GM18909 (cell line): ENCODE measurements around the gene G3BP1.
"Not testable (repeated sequence)": the region's sequence is repeated elsewhere in the genome, so short reads cannot be mapped to it uniquely, and the experiment has no call there.

Experiments used
- ATAC-seq: cut with Tn5 transposase; IDR thresholded peaks from one replicate; pipeline ENCODE4 v1.9.1; 2021; ENCODE audit warnings: mild to moderate bottlenecking; ENCODE audit not compliant: unreplicated experiment, poor library complexity

G3BP1 gene

GRCh38 chr5:151751593-151751992, 20.2 kb upstream of the G3BP1 start:
- no peak for ATAC-seq

DNA sequence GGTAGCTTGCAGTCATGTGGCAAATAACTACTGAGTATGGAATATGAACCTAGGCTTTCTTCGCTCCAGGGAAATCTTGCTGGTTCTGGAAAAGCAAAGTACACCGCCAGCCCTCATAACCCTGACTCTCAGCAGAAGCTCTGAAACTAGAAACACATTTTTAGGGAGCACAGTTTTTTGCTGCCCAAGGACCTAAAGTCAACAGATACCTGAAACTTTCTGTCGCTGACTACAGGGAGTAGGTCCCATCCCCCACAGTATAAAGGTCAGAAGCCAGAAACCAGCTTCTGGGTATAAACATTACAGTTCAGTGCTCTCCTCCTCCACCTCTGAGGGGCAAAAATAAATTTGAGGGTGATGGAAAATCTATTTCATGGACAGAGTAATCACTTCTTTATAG, 16.4 kb upstream of the G3BP1 start:
- no peak for ATAC-seq

- ATAC-seq = peak; percentile 24
Observed at GRCh38 chr5:151757233-151758140, 14.3 kb upstream of the G3BP1 start.

GRCh38 chr5:151758141-151758429, 13.7 kb upstream of the G3BP1 start:
- ATAC-seq = peak; percentile 20

DNA sequence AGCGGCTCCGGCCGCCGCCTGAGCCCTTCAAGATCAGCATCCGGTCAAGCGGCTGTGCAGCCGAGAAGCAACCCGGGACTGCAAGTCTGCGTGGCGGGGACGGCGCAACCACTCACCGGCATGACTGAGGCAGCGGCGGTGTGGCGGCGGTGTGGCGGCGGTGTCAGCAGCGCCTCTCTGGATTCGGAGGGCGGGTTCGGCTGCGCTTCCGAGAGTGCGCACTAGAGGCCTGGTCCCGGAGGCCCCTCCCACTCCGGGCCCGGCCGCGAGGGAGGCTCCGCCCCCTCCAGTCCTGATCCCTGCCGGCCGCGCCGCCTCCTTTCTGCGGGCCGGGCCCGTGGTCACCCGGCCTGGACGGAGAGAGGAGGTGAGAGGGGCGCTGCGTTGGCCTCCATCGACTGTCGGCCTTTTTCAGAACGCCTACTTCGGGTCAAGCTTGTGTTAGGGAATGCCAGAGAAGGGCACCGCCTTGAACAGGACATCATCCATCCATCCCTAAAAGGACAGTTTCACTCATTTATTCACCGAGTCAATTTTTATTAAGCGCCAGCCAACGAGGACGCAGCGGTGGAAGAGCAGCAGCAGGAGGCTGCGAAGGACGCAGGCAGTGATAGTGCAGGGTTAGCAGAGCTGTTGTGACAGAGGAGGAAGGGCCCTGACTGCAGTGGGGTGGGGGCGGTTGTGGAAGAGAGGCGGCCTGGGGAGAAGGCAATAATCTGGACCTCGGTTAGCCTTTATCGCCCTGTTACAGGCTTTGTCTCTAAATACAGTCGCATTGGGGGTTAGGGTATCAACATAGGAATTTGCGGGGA, 13.1 kb upstream of the G3BP1 start, which contains the start of gene ATOX1:
Gene ATOX1, minus strand, starts transcription at position 202 of the 812 bp plus-strand sequence. Its CDS starts 80 bp downstream, at position 122.
- peak; percentile 96 for ATAC-seq

DNA sequence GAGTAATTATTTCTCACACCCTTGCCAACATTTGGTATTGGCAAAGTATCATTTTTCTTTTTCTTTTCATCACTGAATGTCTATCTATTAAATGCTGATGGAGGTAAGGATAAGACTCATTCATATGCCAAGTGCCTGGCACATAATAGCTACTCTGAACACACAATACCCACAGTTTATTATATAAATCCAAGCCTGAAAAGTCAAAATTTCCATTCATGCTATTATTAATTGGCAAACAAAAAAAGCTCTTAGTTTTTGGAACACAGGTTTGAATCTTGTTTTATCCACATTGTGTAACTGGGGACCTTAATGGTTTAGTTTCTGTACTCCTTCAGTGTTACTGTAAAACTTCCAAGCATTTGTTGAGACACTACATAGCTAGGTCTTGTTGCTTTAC, 7.0 kb upstream of the G3BP1 start:
- no peak for ATAC-seq

DNA sequence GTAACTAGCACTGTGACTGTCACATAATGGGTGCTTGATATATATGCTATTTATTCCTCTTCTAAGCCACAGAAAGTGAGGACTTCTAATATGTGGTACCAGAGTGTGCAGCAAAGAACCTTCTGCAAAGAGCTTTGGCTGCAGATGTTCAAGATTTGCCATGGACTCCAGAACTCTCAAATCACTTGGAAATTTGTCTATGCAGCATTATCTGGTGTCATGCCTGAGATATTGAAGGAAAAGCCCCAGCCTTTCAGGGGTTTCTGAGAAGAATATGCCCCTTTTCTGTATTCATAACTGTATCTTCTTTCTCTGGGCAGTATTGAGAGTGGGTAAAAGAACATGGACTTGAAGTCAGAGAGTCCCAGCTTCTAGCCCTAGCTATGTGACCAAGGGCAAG, 4.8 kb upstream of the G3BP1 start:
- ATAC-seq = no peak

- ATAC-seq = peak; percentile 32
Observed at GRCh38 chr5:151770383-151771258, 1.1 kb upstream of the G3BP1 start.

DNA sequence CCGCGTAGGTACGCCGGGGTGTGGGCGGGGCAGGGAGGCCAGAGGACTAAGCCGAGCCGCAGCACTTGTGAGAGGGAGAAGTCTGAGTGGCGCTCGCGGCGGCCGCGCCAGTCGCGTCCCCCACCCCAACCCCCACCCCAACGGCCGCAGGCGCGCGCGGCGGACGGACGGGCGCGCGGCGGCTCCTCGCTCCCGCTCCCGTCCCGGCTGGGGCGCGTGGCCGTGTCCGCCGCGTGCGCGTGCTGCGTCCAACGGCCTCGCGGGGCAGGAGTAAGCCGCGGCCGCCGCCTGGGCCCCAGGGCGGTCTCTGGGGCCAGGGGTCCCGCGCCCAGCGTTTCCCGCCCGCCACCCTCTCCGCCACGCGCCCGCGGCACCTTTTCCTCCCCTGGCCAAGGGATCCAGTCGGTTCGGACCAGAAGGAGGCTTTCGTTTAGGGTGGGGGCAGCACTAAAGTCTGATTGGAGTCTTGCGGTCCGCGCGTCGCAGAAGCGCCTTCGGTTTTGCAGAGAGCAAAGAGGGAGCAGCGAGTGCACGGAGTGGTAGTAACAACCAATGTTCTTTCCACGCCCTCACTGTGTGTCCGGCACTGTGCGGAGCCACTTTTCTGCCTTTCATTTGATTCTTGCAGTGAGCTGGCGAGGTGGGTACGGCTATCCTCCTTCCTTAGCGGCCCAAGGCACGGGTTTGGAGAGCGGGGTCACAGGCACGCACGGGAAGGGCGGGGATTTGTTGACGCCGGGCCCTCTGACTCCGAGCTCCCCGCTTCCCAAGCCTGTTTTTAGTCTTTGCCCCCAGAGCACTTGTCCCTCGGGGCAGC, 483 bp downstream of the G3BP1 start:
- ATAC-seq = no peak

DNA sequence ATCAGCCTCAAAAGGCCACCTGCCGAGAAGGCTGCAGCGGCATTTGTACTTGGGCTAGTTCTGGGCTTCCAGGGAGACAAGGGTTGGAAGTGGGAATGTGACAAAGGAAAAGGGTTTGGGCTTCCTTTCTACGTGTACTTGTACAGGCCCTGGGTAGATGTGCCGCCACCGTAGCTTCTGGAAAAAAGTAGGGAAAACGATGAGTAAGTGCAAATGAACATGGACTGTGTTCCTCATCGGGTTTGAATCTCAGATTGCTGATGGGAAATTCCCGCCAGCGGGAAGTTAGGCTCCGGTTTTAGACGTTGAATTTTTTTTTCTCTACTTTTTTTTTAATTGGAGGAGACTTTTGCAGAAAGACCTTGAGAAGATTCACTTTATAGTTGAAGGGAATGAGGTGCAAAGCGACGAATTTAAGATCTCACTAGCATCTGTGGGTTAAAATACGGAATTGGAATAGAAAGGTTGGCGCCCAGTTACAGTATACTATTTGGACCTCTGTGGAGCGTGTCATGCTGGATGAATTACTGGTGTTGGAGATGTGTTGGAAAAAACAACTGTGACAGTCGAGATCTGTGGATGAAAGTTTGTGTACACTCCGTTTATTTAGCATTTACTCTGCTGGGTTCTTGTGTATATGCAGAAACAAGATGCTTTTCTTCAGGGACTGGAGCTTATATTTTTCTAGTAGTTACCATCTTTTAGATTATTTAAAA, 1.2 kb downstream of the G3BP1 start:
- ATAC-seq = no peak

- no peak for ATAC-seq
Observed at GRCh38 chr5:151773951-151774350, 2.2 kb downstream of the G3BP1 start.

- ATAC-seq = no peak
Observed at GRCh38 chr5:151775025-151775606, 3.4 kb downstream of the G3BP1 start.

DNA sequence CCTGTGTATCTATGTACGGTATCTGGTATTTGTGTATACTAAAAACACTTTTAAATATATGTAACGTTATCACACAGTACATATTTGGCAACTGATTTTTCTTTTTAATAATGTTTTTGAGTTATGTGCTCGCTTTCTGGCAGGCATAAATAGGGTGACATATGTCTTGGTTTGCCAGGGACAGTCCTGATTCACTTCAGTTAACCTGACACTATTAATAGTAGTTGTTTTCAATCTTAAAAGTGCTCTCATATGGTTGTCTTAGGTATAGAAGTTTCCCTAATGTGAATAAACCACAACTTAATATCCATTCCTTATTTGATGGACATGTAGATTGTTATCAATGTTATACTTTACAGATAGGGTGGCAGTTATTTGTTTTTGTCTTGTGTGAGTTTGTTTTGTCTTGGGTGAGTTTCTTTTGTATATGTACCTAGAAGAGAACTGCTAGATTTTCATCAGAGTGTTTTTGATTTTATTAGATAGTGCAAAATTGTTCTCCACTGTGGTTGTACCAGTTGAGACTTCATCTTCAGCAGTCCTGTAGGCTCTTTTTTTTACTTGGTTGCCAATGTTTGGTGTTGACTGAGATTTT, 7.9 kb downstream of the G3BP1 start:
- no peak for ATAC-seq

- no peak for ATAC-seq
Observed at GRCh38 chr5:151780348-151780747, 8.6 kb downstream of the G3BP1 start.

DNA sequence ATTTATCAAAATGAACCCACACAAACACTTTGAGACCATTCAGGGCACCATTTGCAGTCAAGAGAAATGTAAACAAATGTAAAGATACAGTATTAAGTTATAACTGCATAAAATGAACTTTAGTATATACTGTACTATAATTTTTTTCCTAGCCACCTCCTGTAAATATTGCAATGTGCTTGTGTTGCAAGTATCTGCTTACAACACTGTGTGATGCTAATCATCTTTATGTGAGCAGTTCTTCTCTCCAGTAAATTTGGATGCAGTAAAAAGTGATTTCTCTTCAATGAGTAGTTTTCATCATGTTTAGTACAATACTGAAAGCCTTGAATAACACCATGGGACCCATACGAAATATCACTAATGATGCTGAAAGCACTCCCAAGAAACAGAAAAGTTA, 9.4 kb downstream of the G3BP1 start:
- ATAC-seq = no peak

GRCh38 chr5:151783664-151784063, 11.9 kb downstream of the G3BP1 start:
- not testable (repeated sequence) for ATAC-seq

DNA sequence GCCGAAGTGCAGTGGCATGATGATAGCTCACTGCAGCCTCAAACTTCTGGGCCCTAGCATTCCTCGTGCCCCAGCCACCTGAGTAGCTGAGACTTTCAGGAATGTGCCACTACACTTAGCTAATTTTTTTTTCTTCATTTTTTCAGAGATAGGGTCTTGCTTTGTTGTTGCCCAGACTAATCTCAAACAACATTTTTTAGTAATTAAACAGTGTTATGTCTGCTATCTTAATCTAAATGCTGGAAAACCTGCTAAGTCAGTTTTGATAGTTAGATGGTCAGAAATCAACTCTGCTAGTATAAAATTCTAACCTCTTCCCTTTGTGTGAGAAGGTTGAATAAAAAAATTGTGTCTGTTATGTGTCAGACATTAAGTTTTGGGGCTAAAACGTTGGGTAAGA, 12.4 kb downstream of the G3BP1 start:
- no peak for ATAC-seq

DNA sequence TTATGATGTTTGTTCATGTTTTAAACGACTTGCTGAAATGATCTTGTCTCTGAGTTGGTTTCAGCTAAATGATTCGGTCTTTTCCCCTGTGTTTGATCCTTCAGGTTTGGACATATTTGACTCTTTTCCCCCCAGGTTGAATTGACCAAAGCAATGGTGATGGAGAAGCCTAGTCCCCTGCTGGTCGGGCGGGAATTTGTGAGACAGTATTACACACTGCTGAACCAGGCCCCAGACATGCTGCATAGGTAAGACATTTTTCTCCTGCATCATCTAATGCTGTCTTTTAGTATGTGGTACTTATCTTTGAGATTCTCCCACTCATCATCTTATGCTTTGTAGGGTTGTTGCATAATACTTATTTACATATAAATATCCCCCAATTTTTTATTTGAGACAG, 14.7 kb downstream of the G3BP1 start:
- no peak for ATAC-seq
